Loucy (cell line): ENCODE measurements around the gene CRB3.

Experiments used
- H2AFZ ChIP-seq: fragments of 200-600 bp; sonication (generic); 2 replicates; pipeline ENCODE4 v1.6.0; 2016; ENCODE audit warnings: antibody characterized with exemption, mild to moderate bottlenecking, low read length, moderate library complexity
- H3F3A ChIP-seq: fragments of 200-600 bp; 2 replicates; pipeline ENCODE4 v1.6.0; 2016; ENCODE audit warnings: antibody characterized with exemption, low read depth, mild to moderate bottlenecking
- H3K27me3 ChIP-seq: fragments of 200-600 bp; sonication (generic); 2 replicates; pipeline ENCODE4 v1.6.1; 2014; ENCODE audit warnings: low read length, mild to moderate bottlenecking; ENCODE audit not compliant: insufficient read depth, poor library complexity, severe bottlenecking
- H3K36me3 ChIP-seq: fragments of 200-600 bp; sonication (generic); 2 replicates; pipeline ENCODE4 v1.6.1; 2016; ENCODE audit warnings: low read length; ENCODE audit not compliant: insufficient read depth
- H3K4me1 ChIP-seq: fragments of 200-600 bp; sonication (generic); 2 replicates; pipeline ENCODE4 v1.5.1; 2014; ENCODE audit warnings: low read length, mild to moderate bottlenecking; ENCODE audit not compliant: insufficient read depth, poor library complexity, severe bottlenecking
- H3K4me2 ChIP-seq: fragments of 200-600 bp; sonication (generic); 2 replicates; pipeline ENCODE4 v1.6.0; 2014; ENCODE audit warnings: antibody characterized with exemption, low read length, low read depth, mild to moderate bottlenecking; ENCODE audit not compliant: poor library complexity, severe bottlenecking
- H3K4me3 ChIP-seq: fragments of 200-600 bp; sonication (generic); 2 replicates; pipeline ENCODE4 v1.5.1; 2014; ENCODE audit warnings: low read length, mild to moderate bottlenecking, mixed read lengths; ENCODE audit not compliant: poor library complexity, severe bottlenecking
- H3K79me2 ChIP-seq: fragments of 200-600 bp; sonication (generic); 2 replicates; pipeline ENCODE4 v1.6.1; 2014; ENCODE audit warnings: low read length; ENCODE audit not compliant: insufficient read depth
- H3K9ac ChIP-seq: fragments of 200-600 bp; sonication (generic); 2 replicates; pipeline ENCODE4 v1.6.0; 2014; ENCODE audit warnings: mild to moderate bottlenecking, low read depth, low read length, moderate library complexity; ENCODE audit not compliant: poor library complexity, severe bottlenecking
- H3K9me2 ChIP-seq: fragments of 200-600 bp; sonication (generic); replicated peaks from 2 replicates; pipeline ENCODE4 v1.6.1; 2016; ENCODE audit warnings: low read depth, low read length, mixed read lengths
- H3K9me3 ChIP-seq: fragments of 200-600 bp; sonication (generic); 2 replicates; pipeline ENCODE4 v1.6.1; 2014; ENCODE audit warnings: mild to moderate bottlenecking, antibody characterized with exemption, low read length, low read depth; ENCODE audit not compliant: insufficient read depth
- H4K20me1 ChIP-seq: fragments of 200-600 bp; sonication (generic); 2 replicates; pipeline ENCODE4 v1.6.0; 2014; ENCODE audit warnings: antibody characterized with exemption, low read length, mild to moderate bottlenecking; ENCODE audit not compliant: insufficient read depth, poor library complexity, severe bottlenecking
- CTCF ChIP-seq: fragments of 200-600 bp; sonication (generic); conservative IDR thresholded peaks from 2 replicates; pipeline ENCODE4 v1.5.1; 2014; ENCODE audit warnings: mild to moderate bottlenecking, antibody characterized with exemption, low read length
- EZH2phosphoT487 ChIP-seq: fragments of 200-600 bp; IDR thresholded peaks from 2 replicates; pipeline ENCODE4 v1.6.1; 2018; ENCODE audit warnings: antibody characterized with exemption, mild to moderate bottlenecking, moderate library complexity, borderline replicate concordance

Gene CRB3

GRCh38 chr19:6509118-6509971 is 45.3 kb downstream of the CRB3 start:
- Histone ChIP-seq H3K27me3 (no peaks in the 10 kb centered on the region), H2AFZ (no peak overlapping the region), H3K4me2 (no peak overlapping the region), H3F3A (no peaks in the 10 kb centered on the region), H3K4me1 (peaks cover 3% of the 10 kb centered on the region), H3K79me2 (no peaks in the 10 kb centered on the region), H3K9ac (no peak overlapping the region), H3K4me3 (no peak overlapping the region), H4K20me1 (no peaks in the 10 kb centered on the region), H3K36me3 (no peaks in the 10 kb centered on the region), H3K9me3 (no peaks in the 10 kb centered on the region), H3K9me2 (no peaks in the 10 kb centered on the region)
- TF ChIP-seq CTCF (no peak), EZH2phosphoT487 (no peak)

GRCh38 chr19:6510618-6511017 is 46.5 kb downstream of the CRB3 start:
- Histone ChIP-seq H4K20me1 (no peaks in the 10 kb centered on the region), H3F3A (no peaks in the 10 kb centered on the region), H2AFZ (no peak overlapping the region), H3K4me1 (no peaks in the 10 kb centered on the region), H3K9ac (no peak overlapping the region), H3K9me2 (no peaks in the 10 kb centered on the region), H3K36me3 (no peaks in the 10 kb centered on the region), H3K4me2 (no peak overlapping the region), H3K4me3 (no peak overlapping the region), H3K27me3 (no peaks in the 10 kb centered on the region), H3K79me2 (no peaks in the 10 kb centered on the region), H3K9me3 (no peaks in the 10 kb centered on the region)
- TF ChIP-seq CTCF (no peak), EZH2phosphoT487 (no peak)

GRCh38 chr19:6514089-6514488 is 50.0 kb downstream of the CRB3 start:
- Histone ChIP-seq H3K9me2 (no peaks in the 10 kb centered on the region), H2AFZ (no peak overlapping the region), H4K20me1 (no peaks in the 10 kb centered on the region), H3K4me1 (peaks cover 17% of the 10 kb centered on the region), H3K79me2 (no peaks in the 10 kb centered on the region), H3K4me3 (no peak overlapping the region), H3K4me2 (no peak overlapping the region), H3K27me3 (no peaks in the 10 kb centered on the region), H3K36me3 (no peaks in the 10 kb centered on the region), H3K9ac (no peak overlapping the region), H3K9me3 (no peaks in the 10 kb centered on the region), H3F3A (no peaks in the 10 kb centered on the region)
- no peak for TF ChIP-seq EZH2phosphoT487
- TF ChIP-seq CTCF = no peak
